Endometrial microvascular endothelial cells (primary cell): Measurements from ENCODE around the gene EXOSC5. TPM values are rescaled to one million over a fixed set of nuclear protein-coding genes. Genes with fewer than 3 reads are reported as not detected.
"Not testable (repeated sequence)": the region's sequence is repeated elsewhere in the genome, so short reads cannot be mapped to it uniquely, and the experiment has no call there.

Experiments
- in situ Hi-C: cut with HindIII; loops from 2 replicates; pipeline ENCODE4 v1.10.0; 2017; ENCODE audit warnings: low sequenced_read_pairs, low pct_unique_long_range_greater_than_20kb; ENCODE audit errors: inconsistent ontology term
- total RNA-seq: library from RNA; depleted of rRNA; stranded (reverse); fragments of >200 nt; gene quantifications from one replicate; pipeline ENCODE4 v1.2.3, GENCODE V29; 2015; ENCODE audit errors: inconsistent ontology term

The EXOSC5 gene
- total RNA-seq, 1 donor from 2014 or later = 46.1 TPM

DNA sequence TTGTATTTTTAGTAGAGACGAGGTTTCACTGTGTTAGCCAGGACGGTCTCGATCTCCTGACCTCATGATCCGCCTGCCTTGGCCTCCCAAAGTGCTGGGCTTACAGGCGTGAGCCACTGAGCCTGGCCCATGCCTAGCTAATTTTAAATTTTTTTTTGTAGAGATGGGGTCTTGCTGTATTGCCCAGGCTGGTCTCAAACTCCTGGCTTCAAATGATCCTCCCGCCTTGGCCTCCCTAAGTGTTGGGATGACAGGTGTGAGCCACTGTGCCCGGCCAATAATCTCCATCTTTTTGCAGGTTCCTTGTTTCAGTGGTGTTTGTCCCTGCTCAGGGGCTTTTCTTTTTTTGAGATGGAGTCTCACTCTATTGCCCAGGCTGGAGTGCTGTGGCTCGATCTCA lies 15.6 kb downstream of the EXOSC5 start:
- in situ Hi-C loops = not testable (repeated sequence)

DNA sequence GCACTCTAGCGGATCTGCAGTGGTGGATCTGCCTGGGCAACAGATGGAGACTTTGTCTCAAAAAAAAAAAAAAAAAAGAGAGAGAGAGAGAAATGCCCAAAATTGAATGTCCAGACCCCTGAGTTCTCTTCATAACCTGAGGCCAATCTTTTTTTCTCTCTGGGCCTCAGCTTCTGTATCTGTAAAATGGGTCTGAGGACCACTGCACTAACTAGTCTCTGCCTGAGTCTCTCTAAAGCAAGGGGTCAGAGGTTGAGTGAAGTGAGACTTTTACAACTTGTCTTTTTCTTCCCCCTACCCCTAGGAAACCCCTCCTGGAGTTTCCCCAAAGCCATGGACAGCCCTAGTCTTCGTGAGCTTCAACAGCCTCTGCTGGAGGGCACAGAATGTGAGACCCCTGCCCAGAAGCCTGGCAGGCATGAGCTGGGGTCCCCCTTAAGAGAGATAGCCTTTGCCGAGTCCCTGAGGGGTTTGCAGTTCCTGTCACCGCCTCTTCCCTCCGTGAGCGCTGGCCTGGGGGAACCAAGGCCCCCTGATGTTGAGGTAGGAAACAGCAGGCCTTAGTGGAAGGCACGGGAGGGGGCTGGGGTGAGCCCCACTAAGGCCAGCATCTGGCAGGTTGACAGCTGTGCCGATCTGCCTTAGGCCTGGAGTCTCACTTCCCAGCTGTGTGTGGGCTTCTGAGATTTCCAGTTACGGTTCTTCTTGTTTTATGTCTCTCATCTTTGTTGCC lies 19.0 kb downstream of the EXOSC5 start:
- in situ Hi-C loops = no loop called here

DNA sequence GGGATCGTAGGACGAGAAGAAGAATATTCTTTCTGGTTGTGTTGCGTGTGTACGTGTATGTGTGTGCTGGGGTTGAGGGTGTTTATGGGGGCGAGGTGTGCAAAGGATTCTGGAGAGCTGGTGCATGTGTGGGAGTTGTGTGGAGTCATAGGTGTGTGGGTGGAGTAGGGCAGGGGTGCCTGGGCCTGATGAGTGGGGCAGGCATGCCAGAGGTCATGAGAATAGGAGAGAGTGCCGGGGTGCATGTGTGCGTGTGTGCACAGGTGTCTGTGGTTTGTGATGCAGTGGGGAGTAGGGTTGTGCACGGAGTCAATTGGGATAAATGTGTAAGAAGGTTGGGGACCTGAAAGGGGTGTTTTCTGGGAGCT lies 20.2 kb downstream of the EXOSC5 start:
- in situ Hi-C loops = no loop called here

DNA sequence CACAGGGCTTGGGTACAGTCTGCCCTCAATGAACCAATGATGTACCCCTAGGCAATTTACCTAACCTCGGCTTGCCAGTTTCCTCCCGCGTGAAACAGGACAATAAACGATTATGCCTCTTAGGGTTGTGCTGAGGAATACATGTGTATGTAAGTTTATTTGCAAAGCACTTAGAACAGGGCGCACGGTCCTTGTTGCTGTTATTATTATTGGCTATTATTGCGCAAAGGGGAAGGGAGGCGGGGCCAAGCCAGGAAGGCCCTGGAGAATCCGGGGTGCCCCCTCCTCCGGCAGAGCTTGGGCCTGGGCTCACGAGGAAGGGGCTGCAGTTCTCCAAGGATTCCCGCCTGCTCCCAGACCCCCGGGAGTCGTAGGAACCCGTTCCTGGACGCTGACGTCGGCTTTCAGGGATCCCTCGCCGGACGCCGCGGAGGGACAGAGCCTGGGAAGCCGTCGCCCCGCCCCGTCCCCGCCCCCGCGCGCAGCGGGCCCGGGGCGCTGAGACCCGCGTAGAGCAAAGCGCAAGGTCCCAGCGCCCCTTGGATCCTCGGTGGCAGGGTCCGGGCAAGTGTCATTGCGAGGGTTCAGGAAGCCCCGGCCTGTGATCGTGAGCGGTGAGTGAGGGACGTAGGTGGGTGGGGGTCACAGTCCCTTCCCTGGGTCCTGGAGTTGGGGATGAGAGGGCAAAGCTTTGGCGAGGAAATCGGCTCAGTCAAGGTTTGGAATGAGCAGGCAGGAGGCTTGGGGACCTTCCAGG lies 20.7 kb downstream of the EXOSC5 start, which contains the start of gene TMEM91:
TMEM91 (plus strand) TSS at position 293 of the 757 bp plus-strand sequence. CDS start 1,777 bp downstream, outside the sequence.
- in situ Hi-C loops = no loop called here

DNA sequence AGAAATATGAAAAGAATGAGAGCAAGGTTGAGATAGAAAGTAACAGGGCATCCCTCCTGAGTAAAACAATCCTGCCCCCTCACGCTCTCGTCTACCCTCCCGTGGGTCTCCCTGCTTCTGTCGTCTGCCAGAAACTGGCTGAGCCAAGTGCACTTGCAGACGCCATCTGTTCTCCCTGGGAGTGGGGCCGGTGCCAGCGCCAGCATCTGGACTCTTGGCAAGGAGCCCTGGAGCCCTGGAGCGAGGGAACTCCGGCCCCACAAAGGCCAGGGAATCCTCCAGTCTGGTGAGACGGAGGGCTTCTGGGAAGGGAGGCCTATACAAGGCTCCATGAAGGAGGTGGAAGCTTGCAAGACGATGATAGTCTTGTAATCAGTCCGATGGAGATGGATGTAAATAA lies 23.2 kb downstream of the EXOSC5 start:
- in situ Hi-C loops = no loop called here

DNA sequence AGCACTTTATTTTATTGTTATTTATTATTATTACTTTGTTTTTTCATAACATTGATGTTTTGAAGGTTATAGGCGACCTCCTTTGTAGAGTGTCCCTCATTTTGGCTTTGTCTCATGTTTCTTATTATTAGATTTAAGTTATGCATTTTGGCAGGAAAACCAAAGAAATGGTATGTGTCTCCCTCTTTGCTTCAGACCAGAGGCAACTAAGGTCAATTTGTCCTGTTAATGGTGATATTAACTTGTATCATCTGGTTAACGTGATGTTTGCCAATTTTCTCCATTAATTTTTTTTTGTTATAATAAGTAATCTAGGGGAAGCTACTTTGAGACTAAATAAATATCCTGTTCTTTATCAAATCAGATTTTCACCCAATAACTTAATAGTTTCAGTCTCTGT lies 24.7 kb downstream of the EXOSC5 start:
- in situ Hi-C loops = no loop called here

DNA sequence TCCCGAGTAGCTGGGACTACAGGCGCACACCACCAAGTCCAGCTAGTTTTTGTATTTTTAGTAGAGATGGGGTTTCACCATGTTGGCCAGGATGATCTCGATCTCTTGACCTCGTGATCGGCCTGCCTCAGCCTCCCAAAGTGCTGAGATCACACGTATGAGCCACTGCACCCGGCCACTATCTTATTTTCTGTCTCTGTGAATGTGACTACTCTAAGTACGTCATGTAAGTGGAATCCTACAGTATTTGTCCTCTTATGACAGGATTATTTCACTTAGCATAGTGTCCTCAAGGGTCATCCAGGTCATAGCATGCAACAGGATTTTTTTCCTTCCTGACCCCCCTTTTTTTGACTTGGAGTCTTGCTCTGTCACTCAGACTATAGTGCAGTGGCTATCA lies 25.6 kb downstream of the EXOSC5 start:
- in situ Hi-C loops = no loop called here

DNA sequence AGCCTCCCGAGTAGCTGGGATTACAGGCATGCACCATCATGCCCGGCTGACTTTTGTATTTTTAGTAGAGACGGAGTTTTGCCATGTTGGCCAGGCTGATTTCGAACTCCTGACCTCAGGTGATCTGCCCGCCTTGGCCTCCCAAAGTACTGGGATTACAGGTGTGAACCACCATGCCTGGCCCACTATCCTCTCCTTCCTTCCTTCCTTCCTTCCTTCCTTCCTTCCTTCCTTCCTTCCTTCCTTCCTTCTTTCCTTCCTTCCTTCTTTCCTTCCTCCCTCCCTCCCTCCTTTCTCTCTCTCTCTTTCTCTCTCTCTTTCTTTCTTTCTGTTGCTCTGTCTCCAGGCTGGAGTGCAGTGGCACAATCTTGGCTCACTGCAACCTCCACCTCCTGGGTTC lies 26.0 kb downstream of the EXOSC5 start:
- in situ Hi-C loops = not testable (repeated sequence)

DNA sequence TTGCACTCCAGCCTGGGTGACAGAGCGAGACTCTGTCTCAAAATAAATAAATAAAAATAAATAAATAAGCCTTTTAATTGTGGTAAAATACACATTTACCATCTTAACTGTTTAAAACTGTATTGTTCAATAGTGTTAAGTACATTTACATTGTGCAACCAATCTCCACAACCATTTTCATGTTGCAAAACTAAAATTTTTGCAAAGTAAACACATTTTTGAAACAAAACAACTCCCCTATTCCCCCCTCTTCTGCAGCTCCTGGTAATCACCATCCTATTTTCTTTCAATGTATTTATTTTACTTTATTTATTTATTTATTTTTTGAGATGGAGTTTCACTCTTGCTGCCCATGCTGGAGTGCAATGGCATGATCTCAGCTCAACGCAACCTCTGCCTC lies 27.4 kb downstream of the EXOSC5 start:
- in situ Hi-C loops = no loop called here

DNA sequence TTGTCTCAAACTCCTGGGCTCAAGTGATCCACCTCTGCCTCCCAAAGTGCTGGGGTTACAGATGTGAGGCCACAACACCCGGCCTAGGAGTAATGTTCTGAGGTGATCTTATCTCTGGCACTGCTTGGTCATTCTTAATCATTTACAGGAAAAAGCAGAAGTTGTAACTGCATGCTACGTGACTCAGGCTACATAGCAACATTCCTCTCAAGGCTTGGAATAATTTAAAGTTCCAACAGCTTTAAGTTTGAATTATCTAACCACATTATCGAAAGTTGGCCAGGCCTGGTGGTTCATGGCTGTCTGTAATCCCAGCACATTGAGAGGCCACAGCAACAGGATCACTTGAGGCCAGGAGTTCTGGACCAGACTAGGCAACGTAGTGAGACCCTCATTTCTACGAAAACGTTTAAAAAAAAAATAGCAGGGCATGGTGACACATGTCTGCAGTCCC lies 29.3 kb downstream of the EXOSC5 start:
- in situ Hi-C loops = no loop called here

DNA sequence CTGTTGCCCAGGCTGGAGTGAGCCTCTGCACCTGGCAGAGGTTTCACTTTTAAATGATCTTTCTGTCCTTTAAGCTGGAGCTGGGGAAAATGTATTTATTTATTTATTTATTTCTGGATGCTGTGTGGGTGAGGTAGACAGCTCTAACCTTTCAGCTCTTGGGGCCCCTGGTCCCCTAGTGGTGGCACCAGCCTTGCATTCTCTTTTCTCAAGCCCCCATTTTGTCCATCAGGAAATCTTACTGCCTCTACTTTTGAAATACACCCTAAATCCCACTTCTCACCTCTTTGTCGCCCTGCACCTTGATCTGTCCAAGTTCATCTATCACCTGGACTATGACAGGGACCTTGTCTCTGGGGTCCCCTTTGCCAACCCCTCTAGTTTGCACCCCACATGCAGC lies 31.1 kb downstream of the EXOSC5 start:
- in situ Hi-C loops = no loop called here

DNA sequence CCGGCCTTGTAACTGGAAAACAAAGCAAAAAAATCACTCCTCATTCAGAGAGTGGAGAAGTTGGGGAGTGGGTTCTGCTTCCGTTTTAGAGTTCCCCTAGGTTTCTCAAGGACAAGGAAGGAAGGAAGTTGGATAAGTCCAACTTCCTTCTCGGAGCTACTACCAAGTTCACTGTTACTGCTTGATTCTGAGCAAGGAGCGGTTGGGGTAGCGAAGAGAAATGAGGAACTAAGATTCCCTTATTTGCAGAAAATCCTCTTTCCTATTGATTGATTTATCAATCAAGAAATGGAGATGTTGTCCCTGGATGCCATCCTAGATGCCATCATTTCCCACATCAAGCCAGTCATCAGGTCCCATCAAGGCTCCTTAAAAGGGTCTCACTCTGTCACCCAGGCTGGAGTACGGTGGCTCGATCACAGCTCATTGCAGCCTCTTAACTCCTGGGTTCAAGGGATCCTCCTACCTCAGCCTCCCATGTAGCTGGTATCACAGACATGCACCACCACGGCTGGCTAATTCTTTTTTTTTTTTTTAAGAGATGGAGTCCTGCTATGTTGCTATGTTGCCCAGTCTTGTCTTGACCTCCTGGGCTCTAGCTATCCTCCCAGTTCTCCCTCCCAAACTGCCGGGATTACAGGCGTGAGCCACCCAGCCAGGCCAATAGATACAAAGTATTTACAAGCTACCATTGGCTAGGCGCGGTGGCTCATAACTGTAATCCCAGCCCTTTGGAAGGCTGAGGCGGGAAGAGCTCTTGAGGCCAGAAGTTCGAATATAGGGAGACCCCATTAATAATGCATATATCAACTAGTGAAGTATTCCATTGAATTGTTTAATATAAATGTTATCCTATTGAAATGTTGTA lies 32.4 kb downstream of the EXOSC5 start:
- in situ Hi-C loops = no loop called here

DNA sequence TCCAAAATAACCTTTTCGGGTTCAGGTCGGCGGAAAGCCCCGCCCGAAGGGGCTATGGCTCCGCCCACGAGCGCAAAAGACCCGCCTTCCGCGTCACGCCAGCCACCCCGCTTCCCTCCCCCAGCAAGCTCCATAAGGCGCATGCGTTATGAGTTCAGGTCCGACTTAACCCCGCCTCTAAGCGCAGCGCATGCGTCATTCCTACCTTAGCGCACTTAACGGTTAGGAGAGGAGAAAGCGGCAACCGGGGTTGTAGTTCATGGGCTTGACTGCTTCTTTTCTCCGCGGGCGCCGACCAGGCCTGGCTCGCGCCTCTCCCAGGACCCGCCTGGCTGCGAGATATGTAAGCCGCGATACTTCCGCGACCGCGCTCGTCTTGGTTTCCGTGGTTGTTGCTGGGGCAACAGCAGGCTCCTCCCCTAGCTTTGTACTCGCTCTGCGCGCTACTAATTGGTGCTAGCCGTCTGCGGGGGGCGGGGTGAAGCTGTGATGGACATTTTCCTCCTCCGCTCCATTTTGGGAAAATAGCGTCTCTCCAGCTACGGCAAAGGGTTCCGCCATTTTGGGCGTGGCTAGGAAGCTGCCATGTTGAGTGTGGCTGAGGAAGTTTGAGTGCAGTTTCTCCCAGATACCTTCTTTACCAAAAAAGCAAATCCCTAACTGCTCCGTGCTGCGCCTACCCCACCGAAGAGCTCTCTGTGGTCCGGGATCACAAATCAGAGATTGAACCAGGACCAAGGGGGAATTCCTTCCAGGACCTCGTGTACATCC lies 33.2 kb downstream of the EXOSC5 start, which contains the start of gene B9D2:
B9D2 (minus strand) TSS at position 397 of the 771 bp plus-strand sequence. CDS start 630 bp downstream, outside the sequence.
- in situ Hi-C loops = no loop called here

DNA sequence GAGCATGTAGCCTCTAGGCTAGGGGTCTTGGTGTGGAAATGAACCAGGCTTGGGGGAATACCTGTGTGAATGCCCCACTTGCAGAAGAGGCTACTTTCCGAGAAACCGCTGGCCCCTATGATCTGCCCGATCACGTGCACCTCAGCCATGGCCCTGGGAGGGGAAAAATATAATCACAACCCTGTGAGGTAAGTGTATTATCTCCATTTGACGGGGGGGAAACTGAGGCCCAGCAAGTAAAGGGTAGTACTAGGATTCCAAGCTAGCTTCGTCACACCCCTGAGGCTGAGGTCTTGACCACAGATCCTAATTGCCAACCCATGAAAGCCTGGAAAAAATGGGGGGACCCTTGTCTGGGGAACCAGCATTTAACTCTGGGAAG lies 33.8 kb downstream of the EXOSC5 start:
- in situ Hi-C loops = no loop called here

DNA sequence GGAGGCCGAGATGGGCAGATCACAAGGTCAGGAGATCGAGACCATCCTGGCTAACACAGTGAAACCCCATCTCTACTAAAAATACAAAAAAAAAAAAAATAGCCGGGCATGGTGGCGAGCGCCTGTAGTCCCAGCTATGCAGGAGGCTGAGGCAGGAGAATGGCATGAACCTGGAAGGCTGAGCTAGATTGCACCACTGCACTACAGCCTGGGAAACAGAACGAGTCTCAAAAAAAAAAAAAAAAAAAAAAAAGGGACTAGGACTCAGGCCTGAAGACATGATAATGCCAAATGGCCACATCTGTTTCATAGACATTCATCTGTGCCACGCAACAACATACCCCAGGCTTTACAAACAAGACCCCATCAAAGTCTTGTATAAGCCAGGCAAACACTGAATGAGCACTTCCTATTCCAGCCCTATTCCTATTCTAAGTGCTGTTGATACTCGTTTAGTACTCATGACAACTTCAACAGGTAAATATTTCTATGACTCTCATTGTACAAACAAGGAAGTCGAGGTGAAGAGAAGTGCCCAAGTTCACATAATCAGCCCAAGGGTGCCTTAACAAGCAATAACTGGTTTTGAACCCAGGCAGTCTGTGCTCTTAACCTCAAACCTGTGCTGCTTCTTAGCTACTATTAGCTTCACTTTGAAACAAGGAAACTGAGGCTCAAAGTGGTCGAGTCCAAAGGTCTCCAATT lies 34.9 kb downstream of the EXOSC5 start:
- in situ Hi-C loops = no loop called here

DNA sequence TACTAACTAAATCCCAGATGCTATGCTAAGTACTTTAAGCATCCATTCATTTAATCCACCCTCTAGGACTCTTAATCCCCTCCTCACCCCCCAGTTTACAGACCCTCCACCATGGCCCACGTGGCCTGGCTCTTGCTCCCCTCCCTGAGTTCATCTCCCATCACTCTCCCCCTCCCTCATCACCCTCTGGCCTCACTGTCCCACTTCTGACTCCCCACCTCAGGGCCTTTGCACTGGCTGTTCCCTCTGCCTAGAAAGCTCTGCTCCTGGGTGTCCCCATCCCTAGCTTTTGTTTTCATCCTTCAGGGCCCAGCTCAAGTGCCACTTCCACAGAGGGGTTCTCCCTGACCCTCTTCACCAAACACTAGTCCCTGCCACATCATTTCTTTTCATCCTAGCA lies 37.4 kb downstream of the EXOSC5 start:
- in situ Hi-C loops = no loop called here

DNA sequence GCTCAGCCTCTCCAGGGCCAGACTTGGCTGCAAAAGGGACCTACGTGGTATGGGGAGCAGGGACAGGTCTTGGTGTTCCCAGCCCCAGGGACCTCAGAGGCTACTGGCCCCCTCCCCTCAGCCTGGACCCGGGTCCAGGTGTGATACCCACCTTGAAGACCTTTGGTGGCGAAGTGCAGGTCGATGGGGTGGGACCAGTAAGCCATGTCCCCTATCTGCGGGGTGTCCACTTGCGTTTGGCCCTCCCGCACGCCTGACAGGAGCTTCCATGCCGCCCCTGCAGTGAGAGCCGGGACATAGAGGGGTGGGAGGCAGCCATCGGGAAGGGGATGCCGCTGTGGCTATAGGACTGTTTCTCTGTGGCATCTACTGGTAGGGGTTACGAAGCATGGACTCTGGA lies 39.4 kb downstream of the EXOSC5 start:
- in situ Hi-C loops = no loop called here
